SK-N-MC (cell line): ENCODE data around the gene MYADML2.

Experiments used
- EZH2 ChIP-seq: fragments of 200-600 bp; sonication (generic); IDR thresholded peaks from one replicate; pipeline ENCODE4 v1.6.1; 2017; ENCODE audit warnings: antibody characterized with exemption
- POLR2AphosphoS5 ChIP-seq: IDR thresholded peaks from 2 replicates; pipeline ENCODE4 v1.6.1; 2012; ENCODE audit warnings: mild to moderate bottlenecking, low read depth, low read length, borderline replicate concordance

DNA sequence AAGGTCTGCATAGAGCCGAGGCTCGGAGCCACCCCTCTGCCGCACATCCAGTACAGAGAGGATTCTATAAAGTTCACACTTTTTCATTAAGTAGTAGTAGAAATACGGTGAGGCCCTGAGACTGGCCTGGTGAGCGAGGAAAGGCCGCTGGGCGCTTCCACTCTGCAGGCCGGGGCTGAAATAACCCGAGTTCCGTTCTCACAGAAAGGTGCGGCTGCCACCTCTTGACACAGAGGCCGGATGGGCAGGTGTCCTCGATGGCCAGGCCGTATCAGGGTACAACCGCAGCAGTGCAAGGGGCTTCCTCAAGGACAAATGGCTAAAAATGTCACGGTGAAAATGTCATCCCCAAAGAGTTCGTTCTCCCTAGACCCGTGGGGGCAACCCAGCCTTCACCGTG, 35.1 kb downstream of the MYADML2 start:
- TF ChIP-seq POLR2AphosphoS5 (no peak), EZH2 (no peak)
